HEK293T (cell line): ENCODE data around the gene ZNF831.

Source experiments
- CTCF ChIA-PET: fragments of 350-600 bp; formaldehyde crosslinking; extraction: SDS; loops from one replicate; lab custom pipeline; 2021; ENCODE audit warnings: antibody characterized with exemption, inconsistent platforms; lab: Yijun Ruan, JAX
- POLR2A ChIA-PET: fragments of 350-600 bp; formaldehyde crosslinking; extraction: SDS; loops from one replicate; lab custom pipeline; 2020; ENCODE audit warnings: antibody characterized with exemption, inconsistent platforms; lab: Yijun Ruan, JAX
- DNase-seq: peaks from one replicate; pipeline ENCODE4 v3.0.0; 2012; ENCODE audit warnings: mixed read lengths; ENCODE audit errors: extremely low spot score
- ARNT ChIP-seq: fragments of 450-650 bp; IDR thresholded peaks from 2 replicates; pipeline ENCODE4 v1.6.1; 2017; ENCODE audit warnings: mild to moderate bottlenecking
- BHLHE40 ChIP-seq: fragments of 450-650 bp; IDR thresholded peaks from 2 replicates; pipeline ENCODE4 v1.6.1; 2016; ENCODE audit warnings: mild to moderate bottlenecking, moderate library complexity, borderline replicate concordance
- CTBP1 ChIP-seq: fragments of 450-650 bp; IDR thresholded peaks from 2 replicates; pipeline ENCODE4 v1.6.1; 2016; ENCODE audit warnings: borderline replicate concordance
- ELF4 ChIP-seq: fragments of 450-650 bp; IDR thresholded peaks from 2 replicates; pipeline ENCODE4 v1.6.1; 2017; ENCODE audit warnings: antibody characterized with exemption
- FOXA1 ChIP-seq: fragments of 450-650 bp; IDR thresholded peaks from 2 replicates; pipeline ENCODE4 v1.6.1; 2016; ENCODE audit warnings: mild to moderate bottlenecking
- FOXK2 ChIP-seq: fragments of 450-650 bp; IDR thresholded peaks from 2 replicates; pipeline ENCODE4 v1.6.1; 2016; ENCODE audit warnings: mild to moderate bottlenecking
- FOXM1 ChIP-seq: fragments of 450-650 bp; IDR thresholded peaks from 2 replicates; pipeline ENCODE4 v1.6.1; 2017; ENCODE audit warnings: mild to moderate bottlenecking, borderline replicate concordance
- HDGF ChIP-seq: fragments of 450-650 bp; IDR thresholded peaks from 2 replicates; pipeline ENCODE4 v1.6.1; 2017; ENCODE audit warnings: antibody characterized with exemption, borderline replicate concordance
- L3MBTL2 ChIP-seq: fragments of 450-650 bp; conservative IDR thresholded peaks from 2 replicates; pipeline ENCODE4 v1.6.1; 2016; ENCODE audit warnings: mild to moderate bottlenecking
- LEF1 ChIP-seq: fragments of 450-650 bp; IDR thresholded peaks from 2 replicates; pipeline ENCODE4 v1.6.1; 2017; ENCODE audit warnings: mild to moderate bottlenecking, borderline replicate concordance
- NFRKB ChIP-seq: fragments of 450-650 bp; IDR thresholded peaks from 2 replicates; pipeline ENCODE4 v1.6.1; 2016; ENCODE audit warnings: mild to moderate bottlenecking, moderate library complexity
- PKNOX1 ChIP-seq: fragments of 450-650 bp; IDR thresholded peaks from 2 replicates; pipeline ENCODE4 v1.6.1; 2016
- SP1 ChIP-seq: fragments of 450-650 bp; IDR thresholded peaks from 2 replicates; pipeline ENCODE4 v1.6.1; 2017
- SUZ12 ChIP-seq: fragments of 450-650 bp; IDR thresholded peaks from 2 replicates; pipeline ENCODE4 v1.6.1; 2016; ENCODE audit warnings: mild to moderate bottlenecking
- TARDBP ChIP-seq: fragments of 450-650 bp; IDR thresholded peaks from 2 replicates; pipeline ENCODE4 v1.6.1; 2016
- ZNF384 ChIP-seq: fragments of 450-650 bp; IDR thresholded peaks from 2 replicates; pipeline ENCODE4 v1.6.1; 2016

The ZNF831 gene

GRCh38 chr20:59269411-59270025 is 105.9 kb downstream of the ZNF831 start:
- ChIA-PET POLR2A (no interaction called here), CTCF (no interaction called here)
- DNase-seq: no peak
- TF ChIP-seq SUZ12: no peak
- no peak for TF ChIP-seq LEF1
- TF ChIP-seq ELF4: no peak
- TF ChIP-seq TARDBP: no peak
- no peak for TF ChIP-seq SP1
- TF ChIP-seq FOXM1: no peak
- TF ChIP-seq ARNT: no peak
- no peak for TF ChIP-seq ZNF384
- TF ChIP-seq FOXA1: no peak
- TF ChIP-seq L3MBTL2: no peak
- TF ChIP-seq FOXK2: no peak
- TF ChIP-seq CTBP1: no peak
- no peak for TF ChIP-seq HDGF
- TF ChIP-seq PKNOX1: no peak
- TF ChIP-seq NFRKB: no peak

GRCh38 chr20:59270380-59270779 is 106.8 kb downstream of the ZNF831 start:
- ChIA-PET POLR2A (no interaction called here), CTCF (no interaction called here)
- no peak for TF ChIP-seq ARNT
- no peak for DNase-seq

- no peak for DNase-seq
- TF ChIP-seq LEF1: no peak
- no peak for TF ChIP-seq ELF4
- TF ChIP-seq HDGF: no peak
- no peak for TF ChIP-seq TARDBP
- no peak for TF ChIP-seq ARNT
- no peak for TF ChIP-seq FOXK2
- TF ChIP-seq L3MBTL2: no peak
- POLR2A ChIA-PET: no interaction called here
- CTCF ChIA-PET: no interaction called here
These were observed 110.2 kb downstream of the ZNF831 start for GRCh38 chr20:59273739-59274357.

GRCh38 chr20:59276938-59277337 is 113.3 kb downstream of the ZNF831 start:
- CTCF ChIA-PET: no interaction called here
- no peak for DNase-seq
- no peak for TF ChIP-seq LEF1
- TF ChIP-seq FOXM1: no peak
- TF ChIP-seq ZNF384: no peak
- TF ChIP-seq BHLHE40: no peak
- POLR2A ChIA-PET: no interaction called here

GRCh38 chr20:59284470-59284869 is 120.8 kb downstream of the ZNF831 start:
- no peak for DNase-seq
- no peak for TF ChIP-seq L3MBTL2
- no peak for TF ChIP-seq SP1
- TF ChIP-seq PKNOX1: no peak
- TF ChIP-seq NFRKB: no peak
- TF ChIP-seq ARNT: no peak
- TF ChIP-seq BHLHE40: no peak
- TF ChIP-seq FOXK2: no peak
- no peak for TF ChIP-seq CTBP1
- TF ChIP-seq ZNF384: no peak
- TF ChIP-seq ELF4: no peak
- TF ChIP-seq TARDBP: no peak
- no peak for TF ChIP-seq FOXM1
- TF ChIP-seq LEF1: no peak
- ChIA-PET POLR2A (no interaction called here), CTCF (no interaction called here)

GRCh38 chr20:59289994-59290393 is 126.4 kb downstream of the ZNF831 start:
- ChIA-PET POLR2A (no interaction called here), CTCF (no interaction called here)
- DNase-seq: no peak
- no peak for TF ChIP-seq SUZ12
- no peak for TF ChIP-seq BHLHE40
- TF ChIP-seq PKNOX1: no peak
- no peak for TF ChIP-seq FOXM1
- no peak for TF ChIP-seq FOXK2
- TF ChIP-seq L3MBTL2: no peak
- no peak for TF ChIP-seq ELF4
- TF ChIP-seq CTBP1: no peak
- TF ChIP-seq LEF1: no peak
- TF ChIP-seq FOXA1: no peak
- no peak for TF ChIP-seq SP1
- no peak for TF ChIP-seq ARNT
- no peak for TF ChIP-seq NFRKB
- TF ChIP-seq ZNF384: no peak
- no peak for TF ChIP-seq HDGF
- no peak for TF ChIP-seq TARDBP
